Measurements from ENCODE around the gene GPC6. TPM values are rescaled to one million over a fixed set of nuclear protein-coding genes. Genes with fewer than 3 reads are reported as not detected.

Gene GPC6
- total and polyA plus RNA-seq, 10 donors: 0.22 to 9.3 (median 4.5) TPM

- no peaks in the 10 kb centered on the region for H3K36me3 ChIP-seq
- H3K27me3 ChIP-seq (replicated peaks in 1 of 7): no peaks in the 10 kb centered on the region
- no peak overlapping the region for H3K4me3 ChIP-seq
- H3K27ac ChIP-seq: no peak overlapping the region
- WGBS, 5 donors: 22 to 32% (median 30%) methylated on average over 3 of the region's 3 CpGs
- H3K9me3 ChIP-seq: no peaks in the 10 kb centered on the region
- TF ChIP-seq POLR2A (IDR thresholded peaks at IDR 0.05) (no peak), POLR2AphosphoS5 (IDR thresholded peaks at IDR 0.05) (no peak)
- TF ChIP-seq, protein P1, sequence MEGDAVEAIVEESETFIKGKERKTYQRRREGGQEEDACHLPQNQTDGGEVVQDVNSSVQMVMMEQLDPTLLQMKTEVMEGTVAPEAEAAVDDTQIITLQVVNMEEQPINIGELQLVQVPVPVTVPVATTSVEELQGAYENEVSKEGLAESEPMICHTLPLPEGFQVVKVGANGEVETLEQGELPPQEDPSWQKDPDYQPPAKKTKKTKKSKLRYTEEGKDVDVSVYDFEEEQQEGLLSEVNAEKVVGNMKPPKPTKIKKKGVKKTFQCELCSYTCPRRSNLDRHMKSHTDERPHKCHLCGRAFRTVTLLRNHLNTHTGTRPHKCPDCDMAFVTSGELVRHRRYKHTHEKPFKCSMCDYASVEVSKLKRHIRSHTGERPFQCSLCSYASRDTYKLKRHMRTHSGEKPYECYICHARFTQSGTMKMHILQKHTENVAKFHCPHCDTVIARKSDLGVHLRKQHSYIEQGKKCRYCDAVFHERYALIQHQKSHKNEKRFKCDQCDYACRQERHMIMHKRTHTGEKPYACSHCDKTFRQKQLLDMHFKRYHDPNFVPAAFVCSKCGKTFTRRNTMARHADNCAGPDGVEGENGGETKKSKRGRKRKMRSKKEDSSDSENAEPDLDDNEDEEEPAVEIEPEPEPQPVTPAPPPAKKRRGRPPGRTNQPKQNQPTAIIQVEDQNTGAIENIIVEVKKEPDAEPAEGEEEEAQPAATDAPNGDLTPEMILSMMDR (IDR thresholded peaks at IDR 0.05 in 8 of 11, conservative IDR thresholded peaks at IDR 0.05 in 3 of 11): no peak
- no peak for DNase-seq
- intact Hi-C loops (cut with DNase I; ENCODE audit: low total_unique reads): no loop called here
- no peaks in the 10 kb centered on the region for H3K4me1 ChIP-seq
These were observed 992.3 kb downstream of the GPC6 start for GRCh38 chr13:94218951-94219350.

- intact Hi-C loops (cut with DNase I; ENCODE audit: low total_unique reads): no loop called here
- TF ChIP-seq, protein P1 (IDR thresholded peaks at IDR 0.05 in 8 of 11, conservative IDR thresholded peaks at IDR 0.05 in 3 of 11): no peak
- TF ChIP-seq POLR2AphosphoS5 (IDR thresholded peaks at IDR 0.05): no peak
- no peak for TF ChIP-seq POLR2A (IDR thresholded peaks at IDR 0.05)
- Histone ChIP-seq H3K27me3 (replicated peaks in 1 of 7) (no peaks in the 10 kb centered on the region), H3K4me1 (no peaks in the 10 kb centered on the region), H3K9me3 (no peaks in the 10 kb centered on the region), H3K36me3 (no peaks in the 10 kb centered on the region), H3K27ac (no peak overlapping the region), H3K4me3 (no peak overlapping the region)
- 78 to 95% (median 87%) methylated on average over 3 of the region's 3 CpGs for WGBS, 5 donors
- no peak for DNase-seq
These were observed 998.1 kb downstream of the GPC6 start for GRCh38 chr13:94224670-94225069.

DNA sequence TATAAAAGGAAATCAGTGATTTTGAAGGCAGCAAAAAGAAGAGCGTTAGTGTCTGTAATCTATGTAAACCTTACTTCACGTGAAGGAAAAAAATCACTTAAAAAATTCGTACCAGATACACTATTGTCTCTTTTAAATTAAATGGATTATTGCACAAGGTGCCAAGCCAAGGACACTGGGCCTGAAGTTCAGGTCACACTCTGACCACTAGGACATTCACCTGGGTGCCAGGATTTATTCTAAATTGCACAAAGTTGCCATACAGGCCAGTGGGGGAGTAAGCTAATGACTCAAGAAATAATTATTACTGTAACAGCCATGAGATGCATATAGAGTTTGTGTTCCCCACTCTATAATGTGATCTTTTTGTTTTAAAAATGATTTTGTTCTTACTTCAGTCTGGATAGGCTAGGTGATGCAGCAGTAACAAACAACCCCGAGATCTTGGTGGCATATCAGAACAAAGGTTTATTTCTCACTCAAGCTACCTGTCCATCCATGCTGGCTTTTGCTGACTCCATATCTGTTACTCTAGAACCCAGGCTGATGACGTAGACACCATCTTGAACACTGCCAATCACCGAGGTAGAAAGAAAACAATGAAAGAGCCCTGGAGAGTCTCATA, 1000.8 kb downstream of the GPC6 start:
- Histone ChIP-seq H3K36me3 (no peaks in the 10 kb centered on the region), H3K27ac (no peak overlapping the region), H3K4me3 (no peak overlapping the region), H3K9me3 (no peaks in the 10 kb centered on the region), H3K27me3 (replicated peaks in 1 of 7) (no peaks in the 10 kb centered on the region), H3K4me1 (no peaks in the 10 kb centered on the region)
- WGBS, 5 donors: 85 to 95% (median 91%) methylated on average over 6 of the region's 6 CpGs
- intact Hi-C loops (cut with DNase I; ENCODE audit: low total_unique reads): no loop called here
- no peak for TF ChIP-seq POLR2A (IDR thresholded peaks at IDR 0.05)
- TF ChIP-seq, protein P1 (IDR thresholded peaks at IDR 0.05 in 8 of 11, conservative IDR thresholded peaks at IDR 0.05 in 3 of 11): no peak
- no peak for TF ChIP-seq POLR2AphosphoS5 (IDR thresholded peaks at IDR 0.05)
- no peak for DNase-seq

DNA sequence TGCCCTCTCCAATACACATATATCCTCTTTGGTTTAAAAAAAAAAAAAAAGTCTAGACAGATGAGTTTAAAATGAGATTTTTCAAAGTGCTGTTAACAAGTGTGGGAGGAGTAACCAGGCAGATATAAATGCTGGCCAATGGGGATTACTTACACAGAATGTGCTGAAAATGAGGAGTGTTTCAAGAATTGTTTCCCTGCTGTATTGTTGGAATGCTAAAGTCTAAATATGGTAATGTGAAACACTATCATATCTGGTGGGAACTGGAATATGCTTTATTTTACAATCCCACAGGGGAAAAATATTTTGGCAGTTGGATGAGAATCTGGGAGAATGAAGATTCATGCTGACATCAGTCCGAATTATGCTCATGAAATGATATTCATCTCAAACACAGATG, 1002.2 kb downstream of the GPC6 start:
- no peaks in the 10 kb centered on the region for H3K9me3 ChIP-seq
- no peaks in the 10 kb centered on the region for H3K36me3 ChIP-seq
- DNase-seq: no peak
- WGBS, 5 donors: 82 to 98% (median 85%) methylated on average over 1 of the region's 1 CpG
- no peak overlapping the region for H3K27ac ChIP-seq
- no peak for TF ChIP-seq POLR2AphosphoS5 (IDR thresholded peaks at IDR 0.05)
- TF ChIP-seq POLR2A (IDR thresholded peaks at IDR 0.05): no peak
- TF ChIP-seq, protein P1 (IDR thresholded peaks at IDR 0.05 in 8 of 11, conservative IDR thresholded peaks at IDR 0.05 in 3 of 11): no peak
- peaks cover 0 to 5% (median 0%) of the 10 kb centered on the region in 6 donors for H3K4me1 ChIP-seq
- H3K4me3 ChIP-seq: no peak overlapping the region
- no peaks in the 10 kb centered on the region for H3K27me3 ChIP-seq (replicated peaks in 1 of 7)
- intact Hi-C loops (cut with DNase I; ENCODE audit: low total_unique reads): no loop called here
